ENCODE data around the gene EXD3. TPM values are rescaled to one million over a fixed set of nuclear protein-coding genes. Genes with fewer than 3 reads are reported as not detected.

EXD3 gene
- total RNA-seq, 2 donors from 2014 or later: 5.9 to 6.0 TPM

DNA sequence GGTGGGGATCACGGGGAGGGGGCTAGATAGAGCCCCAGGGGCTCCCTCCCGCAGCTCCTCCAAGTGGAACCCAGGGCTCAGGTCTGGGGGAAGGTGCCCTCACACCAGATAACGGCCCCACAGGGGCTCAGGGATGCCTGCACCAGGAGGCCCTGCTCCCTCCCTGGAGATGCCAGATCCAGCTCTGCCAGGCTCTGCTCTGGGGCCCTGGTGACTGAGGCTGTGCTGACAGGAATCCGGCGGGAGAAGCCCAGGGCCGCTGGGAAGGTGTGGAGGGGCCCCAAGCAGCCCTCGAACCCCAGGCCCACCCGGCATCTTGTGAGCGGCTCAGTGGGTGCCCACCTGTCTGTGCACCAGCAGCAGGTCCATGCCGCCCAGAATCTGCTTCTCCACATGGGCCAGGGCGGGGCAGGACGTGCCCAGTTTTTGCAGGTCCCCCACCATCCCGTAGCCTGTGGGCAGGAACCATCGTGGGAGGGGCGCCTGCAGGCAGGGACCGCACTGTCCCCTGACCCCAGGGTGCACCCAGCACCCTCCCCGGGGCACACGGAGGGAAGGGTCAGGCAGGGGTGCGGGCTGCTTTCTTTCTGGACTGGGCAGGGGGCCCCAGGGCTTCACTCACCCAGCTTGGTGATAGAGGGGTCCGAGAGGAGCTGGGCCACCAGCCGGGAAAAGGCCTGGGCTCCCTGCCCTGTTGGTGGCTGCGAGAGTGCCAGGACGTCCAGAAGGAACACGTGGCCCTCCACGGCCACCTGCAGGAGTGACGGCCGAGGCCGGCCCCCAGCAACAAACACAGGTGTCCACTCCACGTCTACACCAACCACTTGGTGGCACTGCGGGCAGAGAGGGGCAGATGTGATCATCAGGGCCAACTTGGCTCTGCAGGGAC lies 72.0 kb downstream of the EXD3 start:
- peaks cover 0 to 15% of the 10 kb centered on the region in 2 donors for H3K9me3 ChIP-seq
- DNase-seq (ENCODE audit: low spot score): no peak
- no peak for TF ChIP-seq CTCF (IDR thresholded peaks at IDR 0.05)
- H3K36me3 ChIP-seq: no peaks in the 10 kb centered on the region
- peaks cover 0 to 14% of the 10 kb centered on the region in 2 donors for H3K4me1 ChIP-seq
- H3K4me3 ChIP-seq: no peak overlapping the region
- H3K27ac ChIP-seq: no peak overlapping the region
- H3K27me3 ChIP-seq: no peaks in the 10 kb centered on the region

GRCh38 chr9:137349471-137350033 lies 73.4 kb downstream of the EXD3 start:
- no peak for TF ChIP-seq CTCF (IDR thresholded peaks at IDR 0.05)
- Histone ChIP-seq H3K27ac (no peak overlapping the region), H3K4me1 (peaks cover 0 to 14% of the 10 kb centered on the region in 2 donors), H3K9me3 (peaks cover 0 to 15% of the 10 kb centered on the region in 2 donors), H3K27me3 (no peaks in the 10 kb centered on the region), H3K36me3 (no peaks in the 10 kb centered on the region), H3K4me3 (no peak overlapping the region)
- no peak for DNase-seq (ENCODE audit: low spot score)

DNA sequence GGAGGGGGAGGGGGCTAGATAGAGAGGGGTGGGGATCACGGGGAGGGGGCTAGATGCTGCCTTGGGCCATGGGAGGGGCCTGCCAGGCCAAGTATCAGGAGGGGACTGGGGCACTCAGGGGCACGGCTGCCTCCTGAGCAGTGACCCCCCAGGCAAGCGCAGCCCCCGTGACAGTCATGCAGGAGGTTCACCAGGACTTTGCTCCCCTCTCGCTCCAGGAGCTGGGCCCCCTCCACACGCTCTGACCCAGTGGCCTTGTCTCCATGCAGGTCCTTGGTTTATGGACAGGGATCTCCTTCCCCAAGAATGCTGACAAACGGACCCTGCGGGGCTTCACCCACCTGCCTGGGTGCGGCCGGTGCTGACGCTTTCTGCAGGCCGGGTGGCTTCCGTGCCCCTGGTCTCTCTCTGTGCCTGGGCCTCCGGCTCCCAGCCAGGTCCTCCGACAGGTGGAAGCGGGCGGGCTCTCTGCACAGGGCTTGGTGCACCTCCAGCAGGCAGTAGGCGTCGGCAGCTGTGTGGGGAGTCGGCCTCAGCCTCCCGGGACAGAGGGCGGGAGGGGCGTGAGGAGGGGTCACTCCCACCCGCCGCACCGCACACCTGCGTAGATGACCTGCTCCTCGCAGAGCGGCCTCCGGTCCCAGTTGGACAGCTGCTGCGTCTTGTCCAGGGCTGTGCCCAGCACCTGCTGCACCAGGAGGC lies 74.0 kb downstream of the EXD3 start:
- H3K4me1 ChIP-seq: peaks cover 0 to 14% of the 10 kb centered on the region in 2 donors
- H3K36me3 ChIP-seq: no peaks in the 10 kb centered on the region
- H3K27me3 ChIP-seq: no peaks in the 10 kb centered on the region
- TF ChIP-seq CTCF (IDR thresholded peaks at IDR 0.05): no peak
- peaks cover 0 to 15% of the 10 kb centered on the region in 2 donors for H3K9me3 ChIP-seq
- H3K4me3 ChIP-seq: no peak overlapping the region
- no peak overlapping the region for H3K27ac ChIP-seq
- no peak for DNase-seq (ENCODE audit: low spot score)

GRCh38 chr9:137347928-137348327 lies 75.0 kb downstream of the EXD3 start:
- Histone ChIP-seq H3K4me1 (peaks cover 0 to 7% of the 10 kb centered on the region in 2 donors), H3K27me3 (no peaks in the 10 kb centered on the region), H3K9me3 (peaks cover 0 to 18% of the 10 kb centered on the region in 2 donors), H3K27ac (no peak overlapping the region), H3K36me3 (no peaks in the 10 kb centered on the region), H3K4me3 (no peak overlapping the region)
- TF ChIP-seq CTCF (IDR thresholded peaks at IDR 0.05): no peak
- no peak for DNase-seq (ENCODE audit: low spot score)

GRCh38 chr9:137342482-137342881 lies 80.5 kb downstream of the EXD3 start:
- no peak overlapping the region for H3K27ac ChIP-seq
- H3K9me3 ChIP-seq: peaks cover 0 to 25% of the 10 kb centered on the region in 2 donors
- H3K27me3 ChIP-seq: no peaks in the 10 kb centered on the region
- H3K4me1 ChIP-seq: no peaks in the 10 kb centered on the region
- no peak overlapping the region for H3K4me3 ChIP-seq
- no peak for TF ChIP-seq CTCF (IDR thresholded peaks at IDR 0.05)
- DNase-seq (ENCODE audit: low spot score): peak; percentile 38
- H3K36me3 ChIP-seq: no peaks in the 10 kb centered on the region

Measured in right atrium auricular region (tissue), 2 donors.